SK-N-SH treated with all-trans-retinoic acid at 6 μM for 48 hours (cell line): Measurements from ENCODE around the gene DMD.

ENCODE experiments used
- ATAC-seq: fragments of 200-7000 bp; cut with Tn5 transposase; 3 replicates; pipeline ENCODE4 v1.9.1; 2020; ENCODE audit warnings: mild to moderate bottlenecking, moderate library complexity
- ARNTL ChIP-seq: fragments of 450-650 bp; formaldehyde crosslinking; IDR thresholded peaks from 2 replicates; pipeline ENCODE4 v1.5.0; 2020; ENCODE audit warnings: low read depth, mild to moderate bottlenecking, moderate library complexity, borderline replicate concordance
- BACH2 ChIP-seq: fragments of 250-450 bp; sonication (Bioruptor Pico); IDR thresholded peaks from 2 replicates; pipeline ENCODE4 v1.9.0; 2021; ENCODE audit warnings: mild to moderate bottlenecking, borderline replicate concordance
- CREB5 ChIP-seq: fragments of 250-450 bp; sonication (Bioruptor Pico); IDR thresholded peaks from 2 replicates; pipeline ENCODE4 v1.5.1; 2020; ENCODE audit warnings: low read depth, mild to moderate bottlenecking, moderate library complexity
- CSDC2 ChIP-seq: fragments of 250-450 bp; sonication (Bioruptor Pico); IDR thresholded peaks from 2 replicates; pipeline ENCODE4 v1.5.0; 2020; ENCODE audit warnings: mild to moderate bottlenecking, moderate library complexity
- CSRNP3 ChIP-seq: fragments of 250-450 bp; sonication (Bioruptor Pico); IDR thresholded peaks from 2 replicates; pipeline ENCODE4 v1.5.1; 2021; ENCODE audit warnings: mild to moderate bottlenecking, moderate library complexity
- ESRRG ChIP-seq: fragments of 250-450 bp; sonication (Bioruptor Pico); IDR thresholded peaks from 2 replicates; pipeline ENCODE4 v1.6.1; 2021; ENCODE audit warnings: mild to moderate bottlenecking
- ISL1 ChIP-seq: fragments of 250-450 bp; sonication (Bioruptor Pico); IDR thresholded peaks from 2 replicates; pipeline ENCODE4 v2.1.2; 2022; ENCODE audit warnings: mild to moderate bottlenecking, moderate library complexity
- POU6F1 ChIP-seq: fragments of 250-450 bp; sonication (Bioruptor Pico); IDR thresholded peaks from 2 replicates; pipeline ENCODE4 v1.8.0; 2021; ENCODE audit warnings: low read depth, mild to moderate bottlenecking, moderate library complexity, borderline replicate concordance
- PPARA ChIP-seq: fragments of 250-450 bp; sonication (Bioruptor Pico); IDR thresholded peaks from 2 replicates; pipeline ENCODE4 v1.5.0; 2020; ENCODE audit warnings: mild to moderate bottlenecking, borderline replicate concordance
- RARB ChIP-seq: fragments of 250-450 bp; sonication (Bioruptor Pico); IDR thresholded peaks from 2 replicates; pipeline ENCODE4 v1.8.0; 2021; ENCODE audit warnings: mild to moderate bottlenecking, moderate library complexity
- SNAI2 ChIP-seq: fragments of 250-450 bp; sonication (Bioruptor Pico); IDR thresholded peaks from 2 replicates; pipeline ENCODE4 v1.5.0; 2020; ENCODE audit warnings: mild to moderate bottlenecking, moderate library complexity
- TCF4 ChIP-seq: fragments of 250-450 bp; sonication (Bioruptor Pico); IDR thresholded peaks from 2 replicates; pipeline ENCODE4 v1.8.0; 2021; ENCODE audit warnings: mild to moderate bottlenecking, moderate library complexity, borderline replicate concordance
- TOX ChIP-seq: fragments of 250-450 bp; sonication (Bioruptor Pico); IDR thresholded peaks from 2 replicates; pipeline ENCODE4 v1.8.0; 2021; ENCODE audit warnings: mild to moderate bottlenecking, moderate library complexity, borderline replicate concordance
- TSHZ2 ChIP-seq: fragments of 250-450 bp; sonication (Bioruptor Pico); IDR thresholded peaks from 2 replicates; pipeline ENCODE4 v1.5.0; 2020; ENCODE audit warnings: mild to moderate bottlenecking, moderate library complexity
- ZC3H10 ChIP-seq: fragments of 250-450 bp; sonication (Bioruptor Pico); IDR thresholded peaks from 2 replicates; pipeline ENCODE4 v1.5.1; 2021; ENCODE audit warnings: mild to moderate bottlenecking, moderate library complexity
- ZFP3 ChIP-seq: fragments of 250-450 bp; sonication (Bioruptor Pico); IDR thresholded peaks from 2 replicates; pipeline ENCODE4 v1.5.0; 2020; ENCODE audit warnings: mild to moderate bottlenecking, moderate library complexity
- ZFP30 ChIP-seq: fragments of 450-650 bp; formaldehyde crosslinking; IDR thresholded peaks from 2 replicates; pipeline ENCODE4 v1.5.0; 2022; ENCODE audit warnings: mild to moderate bottlenecking, moderate library complexity
- ZNF565 ChIP-seq: fragments of 450-650 bp; formaldehyde crosslinking; conservative IDR thresholded peaks from 2 replicates; pipeline ENCODE4 v1.5.0; 2020; ENCODE audit warnings: low read depth, mild to moderate bottlenecking, moderate library complexity
- ZNF8 ChIP-seq: fragments of 450-650 bp; formaldehyde crosslinking; IDR thresholded peaks from 2 replicates; pipeline ENCODE4 v1.5.0; 2020; ENCODE audit warnings: mild to moderate bottlenecking, moderate library complexity
- TF ChIP-seq, protein P1 (sequence below): fragments of 250-450 bp; sonication (Bioruptor Pico); IDR thresholded peaks from 2 replicates; pipeline ENCODE4 v1.8.0; 2020; ENCODE audit warnings: mild to moderate bottlenecking, moderate library complexity, borderline replicate concordance

The DMD gene

DNA sequence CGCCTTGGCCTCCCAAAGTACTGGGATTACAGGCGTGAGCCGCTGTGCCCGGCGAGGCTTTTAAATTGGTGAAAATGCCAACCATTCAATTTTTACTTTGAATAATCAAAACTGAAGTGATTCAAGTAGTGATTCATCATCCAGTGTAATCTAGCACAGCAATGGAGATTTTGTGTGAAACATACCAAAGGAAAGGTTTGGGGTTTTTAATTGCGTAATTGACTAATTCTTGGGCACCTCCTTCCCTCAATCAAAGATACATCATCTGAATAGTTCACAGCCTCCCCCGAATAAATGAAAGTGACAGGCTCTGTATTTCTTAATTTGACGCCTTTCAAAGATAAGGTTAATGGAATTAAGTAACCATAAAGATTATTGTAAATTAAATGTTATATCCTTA, 69.0 kb downstream of the DMD start:
- TF ChIP-seq RARB (CRISPR knock-in tag) (no peak), ISL1 (CRISPR knock-in tag) (no peak), TCF4 (no peak), TSHZ2 (no peak), ARNTL (CRISPR knock-in tag) (no peak), CREB5 (CRISPR knock-in tag) (no peak), ZFP30 (CRISPR knock-in tag) (no peak), POU6F1 (CRISPR knock-in tag) (no peak), ZC3H10 (no peak), SNAI2 (no peak), ZFP3 (no peak), PPARA (CRISPR knock-in tag) (no peak), BACH2 (CRISPR knock-in tag) (no peak), ZNF8 (no peak), CSRNP3 (CRISPR knock-in tag) (no peak)
- TF ChIP-seq, all 23 proteins: peak for 0
- no peak for ATAC-seq

GRCh38 chrX:33138677-33139249, 72.6 kb downstream of the DMD start:
- no peak for ATAC-seq
- TF ChIP-seq, protein P1, sequence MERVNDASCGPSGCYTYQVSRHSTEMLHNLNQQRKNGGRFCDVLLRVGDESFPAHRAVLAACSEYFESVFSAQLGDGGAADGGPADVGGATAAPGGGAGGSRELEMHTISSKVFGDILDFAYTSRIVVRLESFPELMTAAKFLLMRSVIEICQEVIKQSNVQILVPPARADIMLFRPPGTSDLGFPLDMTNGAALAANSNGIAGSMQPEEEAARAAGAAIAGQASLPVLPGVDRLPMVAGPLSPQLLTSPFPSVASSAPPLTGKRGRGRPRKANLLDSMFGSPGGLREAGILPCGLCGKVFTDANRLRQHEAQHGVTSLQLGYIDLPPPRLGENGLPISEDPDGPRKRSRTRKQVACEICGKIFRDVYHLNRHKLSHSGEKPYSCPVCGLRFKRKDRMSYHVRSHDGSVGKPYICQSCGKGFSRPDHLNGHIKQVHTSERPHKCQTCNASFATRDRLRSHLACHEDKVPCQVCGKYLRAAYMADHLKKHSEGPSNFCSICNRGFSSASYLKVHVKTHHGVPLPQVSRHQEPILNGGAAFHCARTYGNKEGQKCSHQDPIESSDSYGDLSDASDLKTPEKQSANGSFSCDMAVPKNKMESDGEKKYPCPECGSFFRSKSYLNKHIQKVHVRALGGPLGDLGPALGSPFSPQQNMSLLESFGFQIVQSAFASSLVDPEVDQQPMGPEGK (CRISPR knock-in tag) = no peak
- TF ChIP-seq CREB5 (CRISPR knock-in tag) = no peak
- no peak for TF ChIP-seq ARNTL (CRISPR knock-in tag)
- TF ChIP-seq TOX = no peak
- no peak for TF ChIP-seq CSDC2
- TF ChIP-seq ZNF565 (CRISPR knock-in tag) = no peak
- TF ChIP-seq CSRNP3 (CRISPR knock-in tag) = no peak
- TF ChIP-seq TCF4 = no peak
- no peak for TF ChIP-seq ESRRG (CRISPR knock-in tag)
- TF ChIP-seq ISL1 (CRISPR knock-in tag) = no peak
- TF ChIP-seq ZNF8 = no peak
